HG03175 (cell line): Measurements from ENCODE around the gene NUPR1.
"Not testable (repeated sequence)": the region's sequence is repeated elsewhere in the genome, so short reads cannot be mapped to it uniquely, and the experiment has no call there.

Experiments
- ATAC-seq: cut with Tn5 transposase; IDR thresholded peaks from one replicate; pipeline ENCODE4 v1.9.1; 2021; ENCODE audit warnings: mild to moderate bottlenecking, moderate library complexity; ENCODE audit not compliant: unreplicated experiment

The NUPR1 gene

DNA sequence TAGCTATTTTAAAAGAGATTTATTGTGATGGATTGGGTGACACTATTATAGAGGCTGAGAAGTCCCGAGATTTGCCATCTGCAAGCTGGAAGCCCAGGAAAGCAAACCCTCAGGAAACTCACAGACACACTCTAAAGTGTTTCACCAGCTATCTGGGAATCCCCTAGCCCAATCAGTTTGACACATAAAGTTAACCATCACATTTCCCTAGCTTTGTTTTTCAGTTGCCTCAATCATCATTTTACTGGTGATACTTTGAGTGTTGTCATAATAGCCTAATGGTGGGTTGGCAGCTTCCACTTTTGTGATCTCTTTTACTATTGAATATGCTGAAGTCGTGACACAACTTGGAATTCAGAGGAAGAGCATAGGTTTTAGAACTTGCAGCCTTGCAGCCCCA is 16.8 kb upstream of the NUPR1 start:
- no peak for ATAC-seq

DNA sequence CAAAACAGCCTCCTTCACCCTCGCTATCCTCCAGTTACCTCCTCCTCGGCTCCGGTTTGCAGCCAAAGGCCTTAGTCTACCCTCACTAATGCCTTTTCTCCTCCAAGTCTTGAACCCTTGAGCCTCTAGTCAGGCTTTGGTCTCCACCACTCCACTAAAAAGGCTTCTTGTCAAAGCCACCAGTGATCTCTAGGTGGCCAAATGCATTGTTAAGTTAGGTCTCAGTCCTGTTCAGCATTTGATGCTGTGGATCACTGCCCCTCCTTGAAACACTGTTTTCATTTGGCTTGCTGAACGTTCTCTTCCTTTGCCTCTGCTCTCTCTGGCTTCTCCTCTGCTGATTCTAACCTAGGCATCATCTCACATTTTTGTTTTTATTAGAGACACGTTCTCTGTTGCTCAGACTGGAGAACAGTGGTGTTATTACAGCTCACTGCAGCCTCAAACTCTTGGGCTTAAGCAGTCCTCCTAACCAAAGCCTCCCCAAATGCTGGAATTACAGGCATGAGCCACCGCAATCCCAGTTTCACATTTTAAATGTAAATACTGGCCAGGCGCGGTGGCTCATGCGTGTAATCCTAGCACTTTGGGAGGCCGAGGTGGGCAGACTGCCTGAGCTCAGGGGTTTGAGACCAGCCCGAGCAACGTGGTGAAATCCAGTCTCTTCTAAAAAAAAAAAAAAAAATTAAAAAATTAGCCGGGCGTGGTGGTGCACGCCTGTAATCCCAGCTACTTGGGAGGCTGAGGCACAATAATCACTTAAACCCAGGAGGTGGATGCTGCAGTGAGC is 16.1 kb upstream of the NUPR1 start:
- ATAC-seq = no peak

DNA sequence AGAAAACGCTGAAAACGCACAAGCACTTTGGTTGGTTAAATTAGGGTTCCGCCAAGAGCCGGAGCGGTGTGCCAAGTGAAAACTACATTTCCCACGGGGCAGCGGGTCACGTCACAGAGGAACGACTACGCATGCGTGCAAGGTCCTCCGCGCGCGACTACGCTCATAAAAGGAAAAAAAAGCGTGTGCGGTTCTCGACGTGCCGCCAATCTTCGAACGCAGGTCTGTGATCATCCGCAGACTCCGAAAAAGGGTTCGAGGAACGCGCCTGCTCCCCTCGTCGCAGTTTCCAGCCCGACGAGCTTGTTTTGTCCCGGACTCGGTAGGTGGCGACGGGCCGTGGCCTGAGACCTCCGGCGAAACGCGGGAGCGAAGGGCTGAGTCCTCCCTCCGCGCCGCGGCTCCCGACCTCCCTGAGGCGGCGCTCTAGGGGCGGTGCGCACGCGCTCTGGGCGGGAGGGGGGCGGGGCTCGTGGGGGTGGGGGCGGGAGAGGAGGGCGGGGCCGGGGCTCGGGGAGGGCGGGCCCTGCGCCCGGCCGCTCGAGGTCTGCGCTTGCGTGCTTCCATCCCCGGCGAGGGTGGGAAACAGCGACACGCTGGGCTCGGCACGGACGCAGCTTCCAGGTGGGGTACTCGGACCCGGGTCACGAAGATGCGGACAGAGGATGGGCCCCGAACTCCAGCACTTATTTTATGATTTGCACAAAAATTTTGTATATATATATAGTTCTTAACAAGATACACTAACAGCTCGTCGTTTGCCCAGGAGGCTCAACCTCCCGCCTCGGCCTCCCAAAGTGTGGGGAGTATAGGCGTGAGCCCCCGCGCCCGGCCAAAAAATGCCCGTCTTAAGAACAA is 15.2 kb upstream of the NUPR1 start, which contains the start of gene SGF29:
SGF29 (plus strand) TSS at position 145 of the 858 bp plus-strand sequence. CDS start 27,150 bp downstream, outside the sequence.
- peak; percentile 82 for ATAC-seq

DNA sequence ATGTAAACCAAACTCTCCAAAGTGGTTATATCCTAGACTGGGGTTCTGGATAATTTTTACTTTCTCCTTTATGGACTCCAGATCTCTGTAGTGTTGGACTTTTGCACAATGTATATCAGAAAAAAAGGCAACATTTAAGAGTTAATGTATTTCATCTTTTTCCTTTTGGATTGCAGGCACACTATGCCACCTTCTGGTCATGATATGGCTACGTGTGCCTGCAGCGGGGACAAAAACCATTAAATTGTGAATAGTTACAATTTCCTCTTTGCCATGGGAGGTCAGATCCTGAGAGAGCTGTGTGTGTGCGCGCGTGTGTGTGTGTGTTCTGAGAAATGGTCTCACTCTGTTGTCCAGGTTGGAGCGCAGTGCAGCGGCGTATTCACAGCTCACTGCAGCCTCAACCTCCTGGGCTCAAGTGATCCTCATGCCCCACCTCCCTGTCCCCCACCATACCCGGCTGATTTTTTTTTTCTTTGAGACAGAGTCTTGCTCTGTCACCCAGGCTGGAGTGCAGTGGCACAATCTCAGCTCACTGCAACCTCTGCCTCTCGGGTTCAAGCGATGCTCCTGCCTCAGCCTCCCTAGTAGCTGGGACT is 10.6 kb upstream of the NUPR1 start:
- no peak for ATAC-seq

DNA sequence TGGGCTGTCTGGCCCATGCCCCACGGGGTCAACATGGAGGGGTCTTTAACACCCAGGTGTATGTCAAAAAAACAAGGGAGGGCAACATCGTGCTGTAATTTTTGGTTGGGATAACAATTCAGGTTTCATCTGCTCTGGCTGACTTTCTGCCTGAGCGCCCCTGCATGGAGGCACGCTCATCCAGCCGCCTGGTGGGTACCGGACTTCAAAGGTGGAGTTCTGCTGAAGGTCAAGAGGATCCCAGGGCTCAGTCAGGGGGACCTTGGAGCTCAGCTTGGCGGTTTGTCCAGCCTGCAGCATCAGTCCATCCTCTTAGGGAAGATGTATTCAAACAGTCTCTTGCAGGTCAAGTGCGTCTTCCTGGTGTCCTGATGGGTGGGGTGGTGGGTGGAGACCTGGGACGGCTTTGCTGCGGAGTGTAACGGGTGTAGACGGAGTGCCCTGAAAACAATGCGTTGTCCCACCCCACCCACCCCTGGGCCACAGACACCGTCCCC is 9.6 kb upstream of the NUPR1 start:
- no peak for ATAC-seq

DNA sequence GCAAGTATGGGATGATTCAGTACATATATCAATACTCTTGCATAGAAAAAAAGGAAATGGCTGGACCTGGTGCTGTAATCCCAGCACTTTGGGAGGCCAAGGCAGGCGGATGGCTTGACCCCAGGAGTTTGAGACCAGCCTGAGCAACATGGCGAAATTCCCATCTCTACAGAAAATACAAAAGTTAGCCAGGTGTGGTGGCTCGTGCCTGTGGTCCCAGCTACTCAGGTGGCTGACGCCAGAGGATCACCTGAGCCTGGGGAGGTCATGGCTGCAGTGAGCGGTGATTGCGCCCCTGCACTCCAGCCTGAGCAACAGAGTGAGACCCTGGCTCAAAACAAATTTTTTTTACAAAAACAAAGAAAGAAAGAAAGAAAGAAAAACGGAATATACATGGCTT is 7.9 kb upstream of the NUPR1 start:
- ATAC-seq = no peak

DNA sequence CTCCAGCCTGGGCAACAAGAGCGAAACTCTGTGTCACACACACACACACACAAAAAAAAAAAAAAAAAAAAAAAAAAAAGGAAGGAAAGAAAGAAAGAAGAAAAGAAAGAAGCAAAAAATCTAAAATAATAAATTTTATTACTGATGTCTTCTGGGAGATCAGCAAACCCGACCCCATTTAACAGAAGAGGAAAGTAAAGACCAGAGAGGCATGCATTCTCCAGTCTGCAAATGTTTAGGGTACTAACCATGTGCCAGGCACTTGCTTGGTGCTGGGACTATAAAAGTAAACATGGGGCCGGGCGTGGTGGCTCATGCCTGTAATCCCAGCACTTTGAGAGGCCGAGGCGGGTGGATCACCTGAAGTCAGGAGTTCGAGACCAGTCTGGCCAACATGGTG is 7.2 kb upstream of the NUPR1 start:
- ATAC-seq = not testable (repeated sequence)

DNA sequence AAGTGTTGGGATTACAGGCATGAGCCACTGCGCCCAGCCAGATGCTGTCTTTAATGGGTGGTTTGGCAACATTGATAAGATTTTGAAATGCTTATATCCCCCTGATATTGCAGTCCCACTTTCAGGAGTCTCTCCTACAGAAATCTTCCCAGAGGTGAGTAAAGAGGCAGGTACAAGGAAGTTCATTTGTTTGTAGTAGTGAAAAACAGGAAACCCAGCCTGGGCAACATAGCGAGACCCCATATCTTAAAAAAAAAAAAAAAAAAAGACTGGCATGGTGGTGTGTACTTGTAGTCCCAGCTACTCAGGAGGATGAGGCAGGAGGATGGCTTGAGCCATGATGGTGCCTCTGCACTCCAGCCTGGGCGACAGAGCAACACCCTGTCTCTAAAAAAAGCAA is 6.2 kb upstream of the NUPR1 start:
- ATAC-seq = no peak

DNA sequence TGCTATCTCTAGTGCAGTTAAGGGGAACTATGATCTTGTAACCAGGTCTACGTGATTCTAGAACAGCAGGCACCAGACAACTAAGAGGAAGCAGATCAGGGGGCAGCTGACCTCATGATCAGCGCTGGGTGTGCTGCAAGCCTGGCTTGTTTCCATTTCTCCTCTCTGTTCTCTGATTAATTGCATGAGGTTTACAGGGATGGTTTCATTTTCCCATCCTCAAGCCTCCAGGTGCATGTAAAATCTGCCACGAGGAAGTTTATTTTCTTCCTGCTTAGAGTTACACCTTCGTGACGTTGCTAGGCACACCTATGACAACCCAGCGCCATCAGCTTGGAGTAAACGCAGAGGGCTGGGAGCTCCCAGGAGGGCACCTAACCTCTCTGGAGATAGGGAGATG is 4.3 kb upstream of the NUPR1 start:
- ATAC-seq = no peak

DNA sequence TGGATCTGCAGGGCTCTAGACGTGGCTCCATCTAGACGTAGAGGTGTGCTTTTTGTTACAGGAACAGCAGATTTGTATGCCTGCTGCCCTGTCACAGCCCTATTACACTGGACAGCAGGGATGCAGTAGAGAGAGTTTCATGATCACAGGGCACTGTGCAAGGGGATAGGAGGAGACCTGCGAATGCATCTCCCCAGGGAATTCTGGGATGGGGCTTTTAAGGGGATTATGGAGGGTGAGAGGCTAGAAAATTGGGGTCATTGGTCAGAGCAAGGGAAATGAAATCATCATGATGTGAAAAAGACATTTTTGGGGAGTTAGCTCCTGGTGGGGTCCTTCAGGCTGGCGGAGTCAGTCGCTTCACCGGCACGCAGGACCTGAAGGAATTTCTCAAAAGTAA is 3.9 kb upstream of the NUPR1 start:
- ATAC-seq = no peak

DNA sequence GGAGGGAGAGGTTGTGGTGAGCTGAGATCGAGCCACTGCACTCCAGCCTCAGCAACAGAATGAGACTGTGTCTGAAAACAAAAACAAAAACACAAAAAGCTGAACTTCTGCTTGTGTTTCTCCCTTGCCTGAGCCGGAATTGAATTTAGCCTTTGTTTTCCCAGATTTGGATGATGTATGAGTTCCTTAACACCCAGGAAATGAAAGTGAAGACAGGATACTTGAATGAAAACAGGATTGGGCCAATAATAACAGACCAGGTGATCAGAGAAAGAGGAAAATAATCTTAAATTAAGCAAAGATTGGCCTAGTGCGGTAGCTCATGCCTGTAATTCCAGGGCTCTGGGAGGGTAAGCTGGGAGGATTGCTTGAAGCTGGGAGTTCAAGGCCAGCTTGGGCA is 1.6 kb upstream of the NUPR1 start:
- no peak for ATAC-seq

DNA sequence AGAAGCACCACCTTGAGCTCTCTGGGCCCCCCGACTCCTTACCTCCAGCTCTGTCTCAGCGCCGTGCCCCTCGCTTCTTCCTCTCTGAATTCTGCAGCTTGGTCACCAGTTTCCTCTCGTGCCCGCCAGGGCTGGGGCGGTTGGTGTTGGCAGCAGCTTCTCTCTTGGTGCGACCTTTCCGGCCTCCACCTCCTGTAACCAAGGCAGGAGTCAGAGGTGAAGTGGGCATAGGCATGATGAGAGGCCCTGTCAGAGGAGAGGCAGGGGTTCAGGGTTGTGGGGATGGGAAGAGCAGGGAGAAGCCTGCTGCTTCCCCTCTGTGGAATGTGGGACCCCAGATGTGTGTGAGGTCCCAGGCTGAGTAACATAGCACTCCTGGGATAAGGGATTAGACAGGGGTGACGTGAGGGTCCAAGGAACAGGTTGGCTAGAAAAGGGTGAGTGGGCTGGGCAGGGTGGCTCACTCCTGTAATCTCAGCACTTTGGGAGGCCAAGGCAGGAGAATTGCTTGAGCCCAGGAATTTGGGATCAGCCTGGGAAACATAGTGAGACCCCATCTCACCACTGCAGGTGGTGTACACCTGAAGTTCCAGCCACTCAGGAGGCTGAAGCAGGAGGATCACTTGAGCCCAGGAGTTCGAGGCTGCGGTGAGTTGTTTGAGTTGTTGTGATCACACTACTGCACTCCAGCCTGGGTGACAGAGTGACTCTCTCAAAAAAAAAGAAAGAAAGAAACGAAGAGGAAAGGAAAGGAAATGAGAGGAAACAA is 626 bp downstream of the NUPR1 start:
- ATAC-seq = no peak

DNA sequence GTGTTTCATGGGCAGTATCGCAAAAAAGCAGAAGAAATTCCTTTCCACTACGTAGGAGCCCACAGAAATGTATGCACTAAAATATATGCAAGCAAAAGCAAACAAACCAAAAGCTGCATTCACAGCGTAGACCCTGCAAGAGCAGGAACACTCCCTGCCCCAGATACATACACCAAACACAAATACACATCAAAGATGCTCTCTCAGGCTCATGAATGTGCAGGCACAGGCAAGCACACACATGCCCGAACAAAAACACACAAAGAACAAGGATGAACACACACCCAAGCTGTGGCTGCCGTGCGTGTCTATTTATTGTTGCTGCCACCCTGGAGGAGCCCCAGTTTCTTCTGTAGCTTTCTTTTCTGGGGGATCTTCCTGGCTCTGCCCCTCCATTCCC is 1.7 kb downstream of the NUPR1 start:
- no peak for ATAC-seq

DNA sequence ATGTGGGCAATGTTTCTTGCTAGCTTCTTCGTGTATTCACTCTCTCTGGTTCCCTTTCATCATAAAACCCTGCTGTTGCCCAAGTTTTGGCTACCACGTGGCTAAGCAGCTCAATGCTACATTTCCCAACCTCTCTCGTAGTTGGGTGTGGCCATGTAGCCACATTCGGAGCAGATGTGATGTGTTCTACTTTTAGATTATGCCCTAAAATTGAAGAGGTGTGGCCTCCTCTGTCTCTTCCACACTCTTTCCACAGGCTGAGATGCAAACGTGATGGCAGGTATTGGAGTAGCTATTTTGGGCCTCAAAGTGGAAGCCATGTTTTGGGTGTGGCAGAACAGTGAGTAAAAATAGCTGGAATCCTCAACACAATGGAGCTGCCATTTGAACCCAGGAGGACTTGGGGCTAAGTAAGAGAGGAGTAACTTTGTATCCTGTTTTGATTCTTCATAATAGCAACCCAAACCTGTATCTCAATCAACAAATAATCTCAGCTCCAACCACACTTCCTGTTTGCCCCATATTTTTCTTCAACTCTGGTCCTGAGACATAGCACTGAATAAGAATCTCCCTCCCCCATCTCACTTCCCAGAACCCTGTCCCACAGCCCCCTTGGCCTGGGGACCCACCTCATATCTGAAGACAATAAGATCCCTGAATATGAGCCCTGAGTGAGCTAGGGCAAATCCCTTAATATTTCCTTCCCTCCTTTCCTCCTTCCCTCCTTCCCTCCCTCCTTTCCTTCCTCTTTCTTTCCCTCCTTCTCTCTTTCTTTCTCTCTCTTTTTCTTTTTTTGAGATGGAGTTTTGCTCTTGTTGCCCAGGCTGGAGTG is 4.0 kb downstream of the NUPR1 start:
- no peak for ATAC-seq

DNA sequence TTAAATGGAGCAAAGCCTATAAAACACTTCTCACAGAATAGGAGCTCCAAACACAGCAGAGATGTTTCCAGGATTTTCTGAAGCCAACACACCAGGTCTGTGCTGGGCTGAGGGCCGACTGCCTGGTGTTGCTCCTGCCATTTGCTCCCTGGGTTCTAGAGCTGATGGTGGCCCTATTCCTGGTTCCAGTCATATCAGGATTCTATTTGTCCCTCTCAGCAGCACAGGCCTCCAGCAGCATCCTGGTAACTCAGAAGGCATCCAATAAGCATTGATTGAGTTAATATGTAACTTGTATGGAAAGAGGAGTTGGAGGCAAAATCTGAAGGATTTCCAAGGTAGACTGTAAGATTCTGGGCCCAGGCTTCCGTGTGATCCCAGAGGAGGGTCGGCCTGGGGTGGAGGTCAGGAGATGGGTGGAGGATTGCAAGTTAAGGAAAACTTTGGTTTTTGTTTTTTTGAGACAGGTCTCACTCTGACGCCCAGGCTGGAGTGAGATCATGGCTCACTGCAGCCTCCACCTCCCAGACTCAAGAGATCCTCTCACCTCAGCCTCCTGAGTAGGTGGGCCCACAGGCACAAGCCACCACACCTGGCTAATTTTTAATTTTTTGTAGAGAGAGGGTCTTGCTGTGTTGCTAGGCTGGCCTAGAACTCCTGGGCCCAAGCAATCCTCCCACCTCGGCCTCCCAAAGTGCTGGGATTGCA is 5.7 kb downstream of the NUPR1 start:
- no peak for ATAC-seq

DNA sequence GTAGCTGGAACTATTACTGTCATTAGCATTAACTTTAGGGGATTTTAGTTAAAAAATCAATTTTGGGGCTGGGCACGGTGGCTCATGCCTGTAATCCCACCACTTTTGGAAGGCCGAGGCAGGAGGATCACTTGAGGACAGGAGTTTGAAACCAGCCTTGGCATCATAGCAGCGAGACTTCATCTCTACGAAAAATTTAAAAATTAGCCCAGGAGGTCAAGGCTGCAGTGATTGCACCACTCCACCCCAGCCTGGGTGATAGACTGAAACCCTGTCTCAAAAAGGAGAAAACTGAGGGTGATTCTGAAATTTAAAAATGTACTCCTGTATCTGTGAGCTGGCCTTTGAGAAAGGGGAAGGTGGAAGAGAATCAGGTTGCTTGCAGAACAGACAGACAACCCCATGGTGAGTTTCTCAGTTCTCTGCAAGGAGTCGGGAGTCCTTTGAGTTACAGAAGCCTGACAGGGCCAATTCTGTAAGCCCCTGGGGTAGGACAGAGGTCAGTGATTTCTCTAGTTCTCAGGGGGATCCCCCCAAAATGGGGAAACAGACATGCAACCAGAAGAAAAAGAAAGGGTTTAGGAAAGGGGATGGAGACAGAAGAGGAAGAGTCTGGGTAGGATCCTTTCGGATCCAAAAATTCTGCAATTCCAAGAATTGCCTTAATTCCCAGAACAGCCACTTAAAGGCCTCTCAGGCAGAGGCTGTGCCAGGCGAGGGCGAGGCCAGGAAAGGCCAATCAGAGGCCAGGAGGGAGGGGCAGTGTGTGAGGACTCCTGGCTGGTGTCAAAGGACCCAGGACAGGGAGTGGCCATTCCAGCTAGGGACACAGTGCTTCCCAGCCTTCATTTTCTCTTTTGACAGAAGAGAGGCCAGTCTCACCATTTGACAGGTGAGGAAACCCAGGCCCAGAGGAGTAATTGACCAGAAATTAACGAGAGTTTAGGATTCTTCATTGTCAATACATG is 6.7 kb downstream of the NUPR1 start:
- no peak for ATAC-seq

DNA sequence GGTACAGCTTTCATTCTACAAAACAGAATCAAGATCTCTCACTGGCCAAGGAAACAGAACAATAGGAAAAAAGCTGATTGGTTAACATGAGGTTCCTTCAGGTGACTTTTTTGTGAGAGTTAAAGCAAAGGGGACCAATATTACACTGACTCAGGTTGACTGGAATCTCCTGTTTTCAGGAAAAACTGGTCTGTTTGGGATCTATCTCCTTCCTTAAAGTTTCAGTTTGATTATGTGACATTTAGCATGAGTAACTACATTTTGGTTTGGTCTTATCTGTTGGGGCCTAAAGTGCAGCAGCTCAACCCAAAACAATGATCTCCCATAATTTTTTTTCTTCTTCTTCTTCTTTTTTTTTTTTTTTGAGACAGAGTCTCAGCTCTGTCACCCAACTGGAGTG is 9.7 kb downstream of the NUPR1 start:
- no peak for ATAC-seq

DNA sequence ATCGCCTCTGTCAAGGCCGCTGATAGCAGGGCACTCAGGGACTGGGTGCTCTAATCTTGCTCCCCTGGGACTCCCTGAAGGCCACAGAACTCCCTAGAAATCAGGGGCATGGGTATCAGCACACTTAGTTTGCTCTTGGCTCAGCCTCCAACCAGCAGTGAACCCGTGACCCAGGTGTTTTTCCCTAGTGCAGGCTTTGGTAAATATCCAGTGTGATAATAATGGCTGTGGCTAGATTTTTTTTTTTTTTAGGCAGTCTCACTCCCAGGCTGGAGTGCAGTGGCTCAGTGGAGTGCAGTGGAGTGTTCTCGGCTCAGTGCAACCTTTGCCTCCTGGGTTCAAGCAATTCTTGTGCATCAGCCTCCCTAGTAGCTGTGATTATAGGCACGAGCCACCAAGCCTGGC is 10.3 kb downstream of the NUPR1 start:
- no peak for ATAC-seq
